MM.1S (cell line): ENCODE results near the gene HMGN1.

ENCODE experiments used
- DNase-seq: peaks from one replicate; pipeline ENCODE4 v3.0.0-alpha.2; 2015
- H2AFZ ChIP-seq: fragments of 300-600 bp; sonication (generic); 2 replicates; pipeline ENCODE4 v1.6.0; 2016; ENCODE audit warnings: antibody characterized with exemption, low read length
- H3F3A ChIP-seq: fragments of 300-600 bp; sonication (generic); 2 replicates; pipeline ENCODE4 v1.6.1; 2016; ENCODE audit warnings: mild to moderate bottlenecking, antibody characterized with exemption, low read length, moderate library complexity, mixed read lengths; ENCODE audit not compliant: insufficient read depth
- H3K27ac ChIP-seq: fragments of 300-600 bp; sonication (generic); 2 replicates; pipeline ENCODE4 v1.5.1; 2016; ENCODE audit warnings: mild to moderate bottlenecking, low read length
- H3K27me3 ChIP-seq: fragments of 300-600 bp; sonication (generic); replicated peaks from 2 replicates; pipeline ENCODE4 v1.6.0; 2016; ENCODE audit warnings: low read length; ENCODE audit not compliant: insufficient read depth
- H3K36me3 ChIP-seq: fragments of 300-600 bp; sonication (generic); replicated peaks from 2 replicates; pipeline ENCODE4 v1.6.1; 2016; ENCODE audit warnings: mild to moderate bottlenecking, low read length, mixed read lengths; ENCODE audit not compliant: insufficient read depth
- H3K4me1 ChIP-seq: fragments of 300-600 bp; sonication (generic); 2 replicates; pipeline ENCODE4 v1.6.1; 2016; ENCODE audit warnings: low read length, mixed read lengths
- H3K4me2 ChIP-seq: fragments of 300-600 bp; sonication (generic); 2 replicates; pipeline ENCODE4 v1.6.0; 2016; ENCODE audit warnings: low read depth, low read length
- H3K4me3 ChIP-seq: fragments of 300-600 bp; sonication (generic); 2 replicates; pipeline ENCODE4 v1.5.1; 2016; ENCODE audit warnings: low read length, mixed read lengths
- H3K79me2 ChIP-seq: fragments of 300-600 bp; sonication (generic); 2 replicates; pipeline ENCODE4 v1.6.1; 2016; ENCODE audit warnings: mixed run types, low read length, mixed read lengths
- H3K9ac ChIP-seq: fragments of 300-600 bp; sonication (generic); 2 replicates; pipeline ENCODE4 v1.6.1; 2016; ENCODE audit warnings: low read length, mixed read lengths
- H3K9me2 ChIP-seq: fragments of 300-600 bp; sonication (generic); replicated peaks from 2 replicates; pipeline ENCODE4 v1.6.1; 2016; ENCODE audit warnings: mild to moderate bottlenecking, low read length, mixed read lengths; ENCODE audit not compliant: insufficient read depth
- H3K9me3 ChIP-seq: fragments of 300-600 bp; sonication (generic); replicated peaks from 2 replicates; pipeline ENCODE4 v1.6.1; 2016; ENCODE audit warnings: mild to moderate bottlenecking, low read length, mixed read lengths; ENCODE audit not compliant: insufficient read depth
- H4K20me1 ChIP-seq: fragments of 300-600 bp; sonication (generic); 2 replicates; pipeline ENCODE4 v1.6.1; 2016; ENCODE audit warnings: mild to moderate bottlenecking, low read length, moderate library complexity, mixed read lengths; ENCODE audit not compliant: insufficient read depth
- EZH2 ChIP-seq: fragments of 300-600 bp; sonication (generic); optimal IDR thresholded peaks from 2 replicates; pipeline ENCODE3; 2017; ENCODE audit warnings: low read depth, mild to moderate bottlenecking, antibody characterized with exemption, low read length, mixed read lengths
- EZH2phosphoT487 ChIP-seq: fragments of 300-600 bp; sonication (generic); IDR thresholded peaks from 2 replicates; pipeline ENCODE4 v1.6.1; 2018; ENCODE audit warnings: antibody characterized with exemption, low read length
- TF ChIP-seq, protein P1 (sequence below): fragments of 300-600 bp; sonication (generic); IDR thresholded peaks from 2 replicates; pipeline ENCODE4 v1.5.1; 2016; ENCODE audit warnings: antibody characterized with exemption, low read length, mixed read lengths

The HMGN1 gene

DNA sequence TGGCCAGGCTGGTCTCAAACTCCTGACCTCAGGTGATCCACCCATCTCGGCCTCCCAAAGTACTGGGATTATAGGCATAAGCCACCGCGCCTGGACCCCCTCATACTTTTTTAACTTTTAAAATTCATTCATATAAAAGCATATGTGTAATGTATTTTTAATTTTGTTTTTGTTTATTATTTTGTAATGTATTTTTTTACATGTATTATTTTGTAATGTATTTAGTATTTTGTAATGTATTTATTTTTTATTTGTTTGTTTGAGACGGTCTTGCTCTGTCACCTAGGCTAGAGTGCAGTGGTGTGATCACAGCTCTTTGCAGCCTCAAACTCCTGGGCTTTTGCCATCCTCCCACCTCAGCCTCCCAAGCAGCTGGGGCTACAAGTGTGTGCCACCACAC lies 23.4 kb downstream of the HMGN1 start:
- Histone ChIP-seq H3K4me2 (no peak overlapping the region), H3K36me3 (no peaks in the 10 kb centered on the region), H3K79me2 (no peaks in the 10 kb centered on the region), H3F3A (no peaks in the 10 kb centered on the region), H3K9me2 (no peaks in the 10 kb centered on the region), H4K20me1 (no peaks in the 10 kb centered on the region), H3K9ac (no peak overlapping the region), H3K27ac (no peak overlapping the region), H3K9me3 (no peaks in the 10 kb centered on the region), H3K27me3 (no peaks in the 10 kb centered on the region), H2AFZ (no peak overlapping the region), H3K4me3 (no peak overlapping the region), H3K4me1 (no peaks in the 10 kb centered on the region)
- no peak for DNase-seq
- TF ChIP-seq, protein P1, sequence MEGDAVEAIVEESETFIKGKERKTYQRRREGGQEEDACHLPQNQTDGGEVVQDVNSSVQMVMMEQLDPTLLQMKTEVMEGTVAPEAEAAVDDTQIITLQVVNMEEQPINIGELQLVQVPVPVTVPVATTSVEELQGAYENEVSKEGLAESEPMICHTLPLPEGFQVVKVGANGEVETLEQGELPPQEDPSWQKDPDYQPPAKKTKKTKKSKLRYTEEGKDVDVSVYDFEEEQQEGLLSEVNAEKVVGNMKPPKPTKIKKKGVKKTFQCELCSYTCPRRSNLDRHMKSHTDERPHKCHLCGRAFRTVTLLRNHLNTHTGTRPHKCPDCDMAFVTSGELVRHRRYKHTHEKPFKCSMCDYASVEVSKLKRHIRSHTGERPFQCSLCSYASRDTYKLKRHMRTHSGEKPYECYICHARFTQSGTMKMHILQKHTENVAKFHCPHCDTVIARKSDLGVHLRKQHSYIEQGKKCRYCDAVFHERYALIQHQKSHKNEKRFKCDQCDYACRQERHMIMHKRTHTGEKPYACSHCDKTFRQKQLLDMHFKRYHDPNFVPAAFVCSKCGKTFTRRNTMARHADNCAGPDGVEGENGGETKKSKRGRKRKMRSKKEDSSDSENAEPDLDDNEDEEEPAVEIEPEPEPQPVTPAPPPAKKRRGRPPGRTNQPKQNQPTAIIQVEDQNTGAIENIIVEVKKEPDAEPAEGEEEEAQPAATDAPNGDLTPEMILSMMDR: no peak
- TF ChIP-seq EZH2: no peak
- TF ChIP-seq EZH2phosphoT487: no peak

DNA sequence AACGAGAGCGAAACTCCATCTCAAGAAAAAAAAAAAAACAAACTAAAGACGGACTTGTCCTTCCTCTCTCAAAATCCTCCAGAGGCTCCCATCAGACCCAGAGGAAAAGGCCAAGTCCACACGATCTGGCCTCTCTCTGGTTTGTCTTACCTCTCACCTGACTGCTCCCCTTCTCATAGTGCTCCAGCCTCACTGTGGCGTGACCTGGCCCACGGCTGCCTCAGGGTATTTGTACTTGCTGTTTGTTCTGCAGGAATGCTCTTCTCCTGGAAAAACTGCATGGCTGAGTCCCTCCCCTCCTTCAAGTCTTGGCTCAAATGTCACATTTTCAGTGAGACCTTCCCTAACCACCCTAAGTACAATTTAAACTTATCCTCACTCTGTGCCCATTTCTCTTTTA lies 27.5 kb downstream of the HMGN1 start:
- no peaks in the 10 kb centered on the region for H4K20me1 ChIP-seq
- no peak overlapping the region for H3K9ac ChIP-seq
- no peaks in the 10 kb centered on the region for H3K27me3 ChIP-seq
- no peaks in the 10 kb centered on the region for H3K4me1 ChIP-seq
- no peak overlapping the region for H2AFZ ChIP-seq
- no peaks in the 10 kb centered on the region for H3K9me3 ChIP-seq
- no peak overlapping the region for H3K4me2 ChIP-seq
- H3F3A ChIP-seq: no peaks in the 10 kb centered on the region
- H3K4me3 ChIP-seq: no peak overlapping the region
- no peak overlapping the region for H3K27ac ChIP-seq
- TF ChIP-seq, protein P1: no peak
- no peak for TF ChIP-seq EZH2phosphoT487
- no peaks in the 10 kb centered on the region for H3K36me3 ChIP-seq
- H3K9me2 ChIP-seq: no peaks in the 10 kb centered on the region
- no peak for DNase-seq
- H3K79me2 ChIP-seq: no peaks in the 10 kb centered on the region

DNA sequence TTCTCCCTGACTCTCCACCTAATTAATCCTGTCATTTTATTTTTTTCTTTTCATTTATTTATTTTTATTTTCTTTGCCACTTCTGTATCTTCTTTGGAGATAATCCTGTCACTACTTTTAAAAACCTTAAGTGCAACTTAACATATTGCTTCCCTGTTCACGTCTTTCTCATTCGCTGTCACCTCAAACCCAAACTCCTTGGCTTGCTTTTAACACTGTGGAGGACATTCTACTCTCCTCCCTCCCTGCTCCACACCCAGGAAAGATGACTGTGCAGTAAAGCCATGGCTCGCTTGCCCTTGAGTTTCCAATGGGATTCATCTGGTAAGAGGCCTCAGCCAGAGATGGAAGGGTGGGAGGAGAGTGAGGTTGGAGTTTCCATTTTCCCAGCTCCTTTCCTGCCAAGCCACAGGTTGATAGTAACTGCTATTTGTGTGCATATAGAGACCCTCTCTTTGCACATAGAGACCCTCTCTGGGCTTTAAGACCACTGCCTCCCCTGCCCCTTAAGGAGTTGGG lies 29.0 kb downstream of the HMGN1 start:
- no peak for TF ChIP-seq EZH2phosphoT487
- TF ChIP-seq EZH2: no peak
- TF ChIP-seq, protein P1: no peak
- no peak overlapping the region for H3K4me3 ChIP-seq
- 0 out of 2 replicates have a peak, but pooled peaks cover 6% of the 10 kb centered on the region for H3F3A ChIP-seq
- H3K27ac ChIP-seq: no peak overlapping the region
- H3K9me3 ChIP-seq: no peaks in the 10 kb centered on the region
- no peaks in the 10 kb centered on the region for H3K27me3 ChIP-seq
- no peak overlapping the region for H3K9ac ChIP-seq
- H3K9me2 ChIP-seq: no peaks in the 10 kb centered on the region
- H3K4me1 ChIP-seq: peaks cover 6% of the 10 kb centered on the region
- H3K4me2 ChIP-seq: no peak overlapping the region
- no peak for DNase-seq
- no peaks in the 10 kb centered on the region for H3K79me2 ChIP-seq
- H4K20me1 ChIP-seq: no peaks in the 10 kb centered on the region
- H2AFZ ChIP-seq: no peak overlapping the region
- H3K36me3 ChIP-seq: no peaks in the 10 kb centered on the region
